Measurements from ENCODE around the gene SLC22A5. TPM values are rescaled to one million over a fixed set of nuclear protein-coding genes. Genes with fewer than 3 reads are reported as not detected.
"Not testable (repeated sequence)": the region's sequence is repeated elsewhere in the genome, so short reads cannot be mapped to it uniquely, and the experiment has no call there.

The SLC22A5 gene
- total RNA-seq, 2 experiments from 2014 or later, result 0.36 to 0.88 TPM

DNA sequence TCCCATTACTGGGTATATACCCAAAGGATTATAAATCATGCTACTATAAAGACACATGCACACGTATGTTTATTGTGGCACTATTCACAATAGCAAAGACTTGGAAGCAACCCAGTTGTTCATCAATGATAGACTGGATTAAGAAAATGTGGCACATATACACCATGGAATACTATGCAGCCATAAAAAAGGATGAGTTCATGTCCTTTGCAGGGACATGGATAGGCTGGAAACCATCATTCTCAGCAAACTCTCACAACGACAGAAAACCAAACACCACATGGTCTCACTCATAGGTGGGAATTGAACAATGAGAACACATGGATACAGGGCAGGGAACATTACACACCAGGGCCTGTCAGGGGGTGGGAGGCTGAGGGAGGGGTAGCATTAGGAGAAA, 34.5 kb downstream of the SLC22A5 start:
- H3K79me2 ChIP-seq (ENCODE audit: insufficient read depth, low read depth, low read length); H3K4me3 ChIP-seq (ENCODE audit: low read depth, low read length, poor library complexity, severe bottlenecking); H3K36me3 ChIP-seq (ENCODE audit: insufficient read depth, low read length); BruUV-seq (replicated peaks); H4K20me1 ChIP-seq (ENCODE audit: insufficient read depth, low read length); H3K9me3 ChIP-seq (ENCODE audit: low read length); H3K4me1 ChIP-seq (ENCODE audit: insufficient read depth, low read length, poor library complexity, severe bottlenecking); H2AFZ ChIP-seq (ENCODE audit: low read length); POLR2A ChIA-PET; H3K27ac ChIP-seq (ENCODE audit: low read depth, low read length, poor library complexity, severe bottlenecking); H3K9me2 ChIP-seq (ENCODE audit: insufficient read depth, low read length); H3K4me2 ChIP-seq (ENCODE audit: low read length); intact Hi-C loops (cut with micrococcal nuclease; ENCODE audit: unreplicated experiment); DNase-seq (ENCODE audit: low spot score): not testable (repeated sequence)
- CTCF ChIA-PET (ENCODE audit: unreplicated experiment), result interaction anchor here (0.6 kb wide), 1 partner anchor 34 kb away, joined by 3 read pairs; no protein-coding TSS in a partner anchor

DNA sequence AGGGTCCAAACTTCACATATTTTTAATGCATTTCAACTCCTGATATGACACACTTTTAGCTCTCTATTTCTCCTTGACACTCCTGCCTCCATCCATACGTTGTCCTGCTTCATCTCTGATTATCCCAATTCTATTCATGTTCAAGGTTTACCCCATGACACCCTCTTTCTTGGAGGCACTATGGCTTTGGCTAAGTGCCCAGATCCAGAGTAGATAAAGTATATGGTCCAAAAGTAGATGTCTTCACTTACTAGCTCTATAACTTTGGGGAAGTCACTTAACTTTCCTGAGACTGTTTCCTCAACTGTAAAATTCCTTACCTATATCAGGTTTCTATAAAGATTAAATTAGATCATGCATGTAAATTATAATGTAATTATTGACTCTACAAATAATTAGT, 36.1 kb downstream of the SLC22A5 start:
- H4K20me1 ChIP-seq (ENCODE audit: insufficient read depth, low read length), result no peaks in the 10 kb centered on the region
- H2AFZ ChIP-seq (ENCODE audit: low read length), result no peak overlapping the region
- H3K9me2 ChIP-seq (ENCODE audit: insufficient read depth, low read length), result no peaks in the 10 kb centered on the region
- H3K4me3 ChIP-seq (ENCODE audit: low read depth, low read length, poor library complexity, severe bottlenecking), result no peak overlapping the region
- H3K9me3 ChIP-seq (ENCODE audit: low read length), result no peaks in the 10 kb centered on the region
- H3K79me2 ChIP-seq (ENCODE audit: insufficient read depth, low read depth, low read length), result no peaks in the 10 kb centered on the region
- no peak overlapping the region for H3K27ac ChIP-seq (ENCODE audit: low read depth, low read length, poor library complexity, severe bottlenecking)
- intact Hi-C loops (cut with micrococcal nuclease; ENCODE audit: unreplicated experiment), result no loop called here
- BruUV-seq (replicated peaks), result no TSS peak
- CTCF ChIA-PET (ENCODE audit: unreplicated experiment), result interaction anchor here (1.1 kb wide), 1 partner anchor 51 kb away, joined by 3 read pairs; no protein-coding TSS in a partner anchor
- H3K4me1 ChIP-seq (ENCODE audit: insufficient read depth, low read length, poor library complexity, severe bottlenecking), result peaks cover 18% of the 10 kb centered on the region
- H3K4me2 ChIP-seq (ENCODE audit: low read length), result no peak overlapping the region
- TF ChIP-seq CTCF (conservative IDR thresholded peaks at IDR 0.05; ENCODE audit: low read length), result no peak
- TF ChIP-seq EZH2phosphoT487 (IDR thresholded peaks at IDR 0.05; ENCODE audit: borderline replicate concordance, low read depth, low read length), result no peak
- DNase-seq (ENCODE audit: low spot score), result no peak
- POLR2A ChIA-PET, result no interaction called here
- no peaks in the 10 kb centered on the region for H3K36me3 ChIP-seq (ENCODE audit: insufficient read depth, low read length)

GRCh38 chr5:132406144-132406783, 36.8 kb downstream of the SLC22A5 start:
- Histone ChIP-seq H3K79me2 (ENCODE audit: insufficient read depth, low read depth, low read length) (no peaks in the 10 kb centered on the region), H2AFZ (ENCODE audit: low read length) (no peak overlapping the region), H3K9me3 (ENCODE audit: low read length) (no peaks in the 10 kb centered on the region), H4K20me1 (ENCODE audit: insufficient read depth, low read length) (no peaks in the 10 kb centered on the region), H3K27ac (ENCODE audit: low read depth, low read length, poor library complexity, severe bottlenecking) (no peak overlapping the region), H3K36me3 (ENCODE audit: insufficient read depth, low read length) (no peaks in the 10 kb centered on the region), H3K4me1 (ENCODE audit: insufficient read depth, low read length, poor library complexity, severe bottlenecking) (peaks cover 20% of the 10 kb centered on the region), H3K4me2 (ENCODE audit: low read length) (no peak overlapping the region), H3K4me3 (ENCODE audit: low read depth, low read length, poor library complexity, severe bottlenecking) (no peak overlapping the region), H3K9me2 (ENCODE audit: insufficient read depth, low read length) (no peaks in the 10 kb centered on the region)
- CTCF ChIA-PET (ENCODE audit: unreplicated experiment), result interaction anchor here (1.0 kb wide), 1 partner anchor 13 kb away, joined by 3 read pairs; no protein-coding TSS in a partner anchor
- POLR2A ChIA-PET, result interaction anchor here (0.6 to 1.2 kb wide), 2 partner anchors 9 to 68 kb away, joined by 3 to 4 read pairs; no protein-coding TSS in a partner anchor
- DNase-seq (ENCODE audit: low spot score), result no peak
- intact Hi-C loops (cut with micrococcal nuclease; ENCODE audit: unreplicated experiment), result no loop called here
- no TSS peak for BruUV-seq (replicated peaks)
- TF ChIP-seq CTCF (conservative IDR thresholded peaks at IDR 0.05; ENCODE audit: low read length), result no peak
- TF ChIP-seq EZH2phosphoT487 (IDR thresholded peaks at IDR 0.05; ENCODE audit: borderline replicate concordance, low read depth, low read length), result no peak

Measured in OCI-LY7 (cell line).